GM12878 (cell line): ENCODE data around the gene CIAPIN1.

Experiments
- EZH2 ChIP-seq: IDR thresholded peaks from 2 replicates; pipeline ENCODE4 v1.6.1; 2012; ENCODE audit warnings: low read depth, mild to moderate bottlenecking, control low read depth, inconsistent platforms, low read length, borderline replicate concordance; ENCODE audit not compliant: control insufficient read depth
- FOXK2 ChIP-seq: fragments of 450-650 bp; IDR thresholded peaks from 2 replicates; pipeline ENCODE4 v1.6.1; 2017; ENCODE audit warnings: mild to moderate bottlenecking, moderate library complexity
- GABPA ChIP-seq: IDR thresholded peaks from 2 replicates; pipeline ENCODE4 v1.6.1; 2014; ENCODE audit warnings: antibody characterized with exemption, low read depth, mild to moderate bottlenecking, inconsistent platforms
- POLR2AphosphoS5 ChIP-seq: IDR thresholded peaks from 2 replicates; pipeline ENCODE4 v1.6.1; 2011; ENCODE audit warnings: mild to moderate bottlenecking, low read length, inconsistent platforms
- RAD21 ChIP-seq: IDR thresholded peaks from 2 replicates; pipeline ENCODE4 v1.6.1; 2011; ENCODE audit warnings: mild to moderate bottlenecking, low read depth, low read length, moderate library complexity; ENCODE audit not compliant: insufficient read depth
- SMC3 ChIP-seq: IDR thresholded peaks from 2 replicates; pipeline ENCODE4 v1.6.1; 2011; ENCODE audit warnings: low read length, improper control_type of control experiment, borderline replicate concordance
- ZNF217 ChIP-seq: fragments of 450-650 bp; IDR thresholded peaks from 2 replicates; pipeline ENCODE4 v1.6.1; 2017; ENCODE audit warnings: antibody characterized with exemption, mild to moderate bottlenecking
- ZNF24 ChIP-seq: fragments of 450-650 bp; IDR thresholded peaks from 2 replicates; pipeline ENCODE4 v1.6.1; 2017; ENCODE audit warnings: antibody characterized with exemption, mild to moderate bottlenecking
- ZZZ3 ChIP-seq: IDR thresholded peaks from 2 replicates; pipeline ENCODE4 v1.6.1; 2011; ENCODE audit warnings: low read depth; ENCODE audit not compliant: control insufficient read depth, insufficient read length
- TF ChIP-seq, protein P1 (sequence below), 3 experiments: IDR thresholded peaks in 2 of 3; conservative IDR thresholded peaks in 1 of 3; 2 replicates each; pipeline ENCODE4 v1.5.1; 2011; ENCODE audit warnings: low read depth in 3 of 3, low read length in 3 of 3, mild to moderate bottlenecking in 3 of 3, control low read depth in 2 of 3, moderate library complexity in 2 of 3, inconsistent platforms in 1 of 3, mixed read lengths in 1 of 3; ENCODE audit not compliant: control insufficient read depth in 2 of 3, insufficient read depth in 1 of 3; ENCODE audit errors: extremely low read depth in 1 of 3
- TF ChIP-seq, protein P2 (sequence below): IDR thresholded peaks from 2 replicates; pipeline ENCODE4 v1.6.1; 2012; ENCODE audit warnings: low read depth, low read length, improper control_type of control experiment

DNA sequence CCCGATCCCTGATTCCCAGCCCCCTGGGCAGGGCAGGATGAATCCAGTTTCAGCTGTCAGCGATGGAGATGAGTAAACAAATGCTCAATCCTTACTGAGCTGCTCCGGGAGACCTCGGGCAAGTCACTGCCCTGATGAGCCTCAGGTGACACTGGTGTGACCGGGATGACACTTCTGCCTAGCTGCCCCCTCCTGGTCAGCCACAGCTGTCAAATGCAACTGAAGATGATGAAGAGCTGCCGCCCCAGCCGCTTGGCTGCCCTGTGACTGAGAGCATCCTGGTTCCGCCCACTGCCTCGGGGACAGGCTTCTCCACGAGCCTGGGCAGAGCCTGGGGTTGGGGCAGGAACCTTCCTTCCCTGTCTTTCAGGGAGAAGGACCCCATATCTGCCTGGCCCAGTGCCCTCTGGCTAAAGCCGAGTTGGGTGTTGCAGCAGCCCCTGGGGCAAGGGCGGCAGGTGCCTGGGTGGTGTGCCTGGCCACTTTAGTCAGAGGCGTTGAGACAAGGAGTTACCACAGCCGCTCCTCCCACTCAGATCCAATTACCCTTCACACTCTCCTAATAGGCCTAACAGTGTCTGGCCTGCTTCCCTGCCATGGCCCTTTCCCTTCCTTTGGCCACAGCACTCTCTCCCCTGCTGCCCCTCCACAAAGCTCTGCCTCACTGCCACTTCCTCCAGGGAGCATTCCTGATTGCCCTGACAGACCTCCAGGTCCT, 37.2 kb downstream of the CIAPIN1 start:
- TF ChIP-seq SMC3 (no peak), POLR2AphosphoS5 (no peak), GABPA (no peak), EZH2 (no peak), FOXK2 (no peak), ZNF24 (no peak), ZNF217 (no peak), ZZZ3 (no peak), RAD21 (no peak)
- TF ChIP-seq, protein P1, sequence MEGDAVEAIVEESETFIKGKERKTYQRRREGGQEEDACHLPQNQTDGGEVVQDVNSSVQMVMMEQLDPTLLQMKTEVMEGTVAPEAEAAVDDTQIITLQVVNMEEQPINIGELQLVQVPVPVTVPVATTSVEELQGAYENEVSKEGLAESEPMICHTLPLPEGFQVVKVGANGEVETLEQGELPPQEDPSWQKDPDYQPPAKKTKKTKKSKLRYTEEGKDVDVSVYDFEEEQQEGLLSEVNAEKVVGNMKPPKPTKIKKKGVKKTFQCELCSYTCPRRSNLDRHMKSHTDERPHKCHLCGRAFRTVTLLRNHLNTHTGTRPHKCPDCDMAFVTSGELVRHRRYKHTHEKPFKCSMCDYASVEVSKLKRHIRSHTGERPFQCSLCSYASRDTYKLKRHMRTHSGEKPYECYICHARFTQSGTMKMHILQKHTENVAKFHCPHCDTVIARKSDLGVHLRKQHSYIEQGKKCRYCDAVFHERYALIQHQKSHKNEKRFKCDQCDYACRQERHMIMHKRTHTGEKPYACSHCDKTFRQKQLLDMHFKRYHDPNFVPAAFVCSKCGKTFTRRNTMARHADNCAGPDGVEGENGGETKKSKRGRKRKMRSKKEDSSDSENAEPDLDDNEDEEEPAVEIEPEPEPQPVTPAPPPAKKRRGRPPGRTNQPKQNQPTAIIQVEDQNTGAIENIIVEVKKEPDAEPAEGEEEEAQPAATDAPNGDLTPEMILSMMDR (IDR thresholded peaks at IDR 0.05 in 2 of 3, conservative IDR thresholded peaks at IDR 0.05 in 1 of 3; ENCODE audit: control insufficient read depth in 2 of 3, extremely low read depth in 1 of 3, insufficient read depth in 1 of 3, low read depth in 3 of 3, low read length in 3 of 3): no peak
- TF ChIP-seq, protein P2, sequence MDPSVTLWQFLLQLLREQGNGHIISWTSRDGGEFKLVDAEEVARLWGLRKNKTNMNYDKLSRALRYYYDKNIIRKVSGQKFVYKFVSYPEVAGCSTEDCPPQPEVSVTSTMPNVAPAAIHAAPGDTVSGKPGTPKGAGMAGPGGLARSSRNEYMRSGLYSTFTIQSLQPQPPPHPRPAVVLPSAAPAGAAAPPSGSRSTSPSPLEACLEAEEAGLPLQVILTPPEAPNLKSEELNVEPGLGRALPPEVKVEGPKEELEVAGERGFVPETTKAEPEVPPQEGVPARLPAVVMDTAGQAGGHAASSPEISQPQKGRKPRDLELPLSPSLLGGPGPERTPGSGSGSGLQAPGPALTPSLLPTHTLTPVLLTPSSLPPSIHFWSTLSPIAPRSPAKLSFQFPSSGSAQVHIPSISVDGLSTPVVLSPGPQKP: no peak
